ENCODE data around the gene ASPG.

- TF ChIP-seq POLR2A (IDR thresholded peaks at IDR 0.05) (no peak), CTCF (IDR thresholded peaks at IDR 0.05) (no peak)
Measured at GRCh38 chr14:104105822-104106470, 20.4 kb downstream of the ASPG start.

Measured in testis (tissue), 2 donors.